ENCODE results near the gene RPL13A. TPM values are rescaled to one million over a fixed set of nuclear protein-coding genes. Genes with fewer than 3 reads are reported as not detected.
A peak's percentile ranks its signal among the peaks of the same experiment; 100 is the strongest.

RPL13A gene
- total and polyA plus RNA-seq, 2 of the 13 experiments (the other 11 are each of a cell fraction or from before 2014, with no cell fraction given), result 2,601 to 3,407 TPM

- TF ChIP-seq CEBPZ (IDR thresholded peaks at IDR 0.05; ENCODE audit: low read length) (no peak), NFE2L2 (IDR thresholded peaks at IDR 0.05; ENCODE audit: low read length) (no peak), FOXA3 (CRISPR knock-in tag; IDR thresholded peaks at IDR 0.05) (no peak), PPARG (CRISPR knock-in tag; conservative IDR thresholded peaks at IDR 0.05) (no peak), RFXAP (CRISPR knock-in tag; IDR thresholded peaks at IDR 0.05; ENCODE audit: borderline replicate concordance) (no peak), ZNF24 (IDR thresholded peaks at IDR 0.05) (no peak), PITX1 (CRISPR knock-in tag; IDR thresholded peaks at IDR 0.05) (no peak), ZBTB21 (CRISPR knock-in tag; IDR thresholded peaks at IDR 0.05) (no peak), SIX4 (CRISPR knock-in tag; IDR thresholded peaks at IDR 0.05) (no peak), PATZ1 (CRISPR knock-in tag; IDR thresholded peaks at IDR 0.05) (peak; percentile 34; the same call in 1 of the 2 replicates), HNRNPK (IDR thresholded peaks at IDR 0.05; ENCODE audit: low read depth, low read length, poor library complexity, severe bottlenecking) (peak; percentile 86), ZFAT (CRISPR knock-in tag; conservative IDR thresholded peaks at IDR 0.05) (no peak), ZNF737 (CRISPR knock-in tag; IDR thresholded peaks at IDR 0.05; ENCODE audit: borderline replicate concordance) (no peak), ZNF841 (CRISPR knock-in tag; IDR thresholded peaks at IDR 0.05; ENCODE audit: borderline replicate concordance) (no peak), KDM5B (CRISPR knock-in tag; IDR thresholded peaks at IDR 0.05; ENCODE audit: borderline replicate concordance) (no peak), ZNF781 (CRISPR knock-in tag; IDR thresholded peaks at IDR 0.05; ENCODE audit: borderline replicate concordance, not compliant biosample characterization) (no peak), ZNF331 (CRISPR knock-in tag; IDR thresholded peaks at IDR 0.05) (peak; percentile 31; the same call in 1 of the 2 replicates), JUN (CRISPR knock-in tag; IDR thresholded peaks at IDR 0.05) (no peak), ZNF773 (CRISPR knock-in tag; IDR thresholded peaks at IDR 0.05; ENCODE audit: borderline replicate concordance) (no peak), PLSCR1 (CRISPR knock-in tag; IDR thresholded peaks at IDR 0.05; ENCODE audit: borderline replicate concordance) (no peak), GABPB1 (CRISPR knock-in tag; IDR thresholded peaks at IDR 0.05) (no peak; the same call in 1 of the 2 replicates), HIVEP1 (CRISPR knock-in tag; IDR thresholded peaks at IDR 0.05) (no peak)
- TF ChIP-seq, protein P1, sequence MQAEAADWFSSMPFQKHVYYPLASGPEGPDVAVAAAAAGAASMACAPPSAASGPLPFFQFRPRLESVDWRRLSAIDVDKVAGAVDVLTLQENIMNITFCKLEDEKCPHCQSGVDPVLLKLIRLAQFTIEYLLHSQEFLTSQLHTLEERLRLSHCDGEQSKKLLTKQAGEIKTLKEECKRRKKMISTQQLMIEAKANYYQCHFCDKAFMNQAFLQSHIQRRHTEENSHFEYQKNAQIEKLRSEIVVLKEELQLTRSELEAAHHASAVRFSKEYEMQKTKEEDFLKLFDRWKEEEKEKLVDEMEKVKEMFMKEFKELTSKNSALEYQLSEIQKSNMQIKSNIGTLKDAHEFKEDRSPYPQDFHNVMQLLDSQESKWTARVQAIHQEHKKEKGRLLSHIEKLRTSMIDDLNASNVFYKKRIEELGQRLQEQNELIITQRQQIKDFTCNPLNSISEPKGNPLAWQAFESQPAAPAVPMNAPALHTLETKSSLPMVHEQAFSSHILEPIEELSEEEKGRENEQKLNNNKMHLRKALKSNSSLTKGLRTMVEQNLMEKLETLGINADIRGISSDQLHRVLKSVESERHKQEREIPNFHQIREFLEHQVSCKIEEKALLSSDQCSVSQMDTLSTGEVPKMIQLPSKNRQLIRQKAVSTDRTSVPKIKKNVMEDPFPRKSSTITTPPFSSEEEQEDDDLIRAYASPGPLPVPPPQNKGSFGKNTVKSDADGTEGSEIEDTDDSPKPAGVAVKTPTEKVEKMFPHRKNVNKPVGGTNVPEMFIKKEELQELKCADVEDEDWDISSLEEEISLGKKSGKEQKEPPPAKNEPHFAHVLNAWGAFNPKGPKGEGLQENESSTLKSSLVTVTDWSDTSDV (CRISPR knock-in tag; IDR thresholded peaks at IDR 0.05), result no peak
Observed at GRCh38 chr19:49506575-49507105, 19.2 kb downstream of the RPL13A start (continued).

Measured in HepG2 (cell line).